NT2/D1 (cell line): Measurements from ENCODE around the gene EXD3.

Source experiments
- YY1 ChIP-seq: IDR thresholded peaks from 2 replicates; pipeline ENCODE4 v1.6.1; 2011; ENCODE audit not compliant: insufficient read length, insufficient read depth
- ZNF274 ChIP-seq: IDR thresholded peaks from 2 replicates; pipeline ENCODE4 v1.6.1; 2011; ENCODE audit warnings: mild to moderate bottlenecking, low read depth, low read length

DNA sequence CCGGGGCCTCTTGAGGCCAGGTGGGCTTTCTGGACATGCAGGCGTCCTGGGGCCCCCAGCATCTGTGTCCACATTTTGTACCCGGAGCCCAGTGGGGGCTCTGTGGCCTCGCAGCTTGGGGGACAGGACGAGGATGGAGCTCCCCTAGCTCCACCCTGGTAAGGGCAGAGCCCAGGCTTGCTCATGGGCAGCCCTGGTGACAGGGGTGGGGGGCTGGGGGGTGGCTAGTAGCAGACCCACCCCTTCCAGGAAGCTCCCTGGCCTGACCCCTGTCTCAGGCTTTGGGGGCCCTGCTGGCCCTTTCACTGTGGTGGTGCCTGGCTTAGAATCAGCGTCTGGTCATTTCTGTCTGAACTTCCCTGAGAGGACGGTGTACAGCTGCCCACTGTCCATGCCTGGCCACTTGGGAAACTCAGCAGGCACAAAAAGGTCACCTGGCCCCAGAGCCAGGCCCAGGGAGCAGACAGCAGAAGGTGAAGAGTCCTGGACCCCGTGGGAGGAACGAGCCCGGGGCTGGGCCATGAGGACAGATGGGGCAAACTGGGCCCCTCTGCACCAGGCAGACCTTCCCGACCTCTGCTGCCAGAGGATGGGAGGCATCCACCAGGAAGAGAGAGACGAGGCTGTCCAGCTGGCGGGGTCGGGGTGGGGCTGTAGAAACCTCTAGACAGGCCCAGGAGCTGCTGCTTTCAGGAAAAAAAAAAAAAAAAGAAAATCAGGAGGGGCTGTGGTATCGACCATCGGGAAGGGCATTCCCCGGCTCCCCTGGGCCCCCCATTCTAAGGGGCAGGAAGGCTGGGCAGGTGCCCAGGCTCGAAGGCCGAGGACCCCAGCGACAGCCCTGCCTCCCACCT is 52.8 kb downstream of the EXD3 start:
- TF ChIP-seq ZNF274, result no peak
- TF ChIP-seq YY1, result no peak
